Upper lobe of left lung (tissue), 6 donors: ENCODE results near the gene IGSF21. TPM values are rescaled to one million over a fixed set of nuclear protein-coding genes. Genes with fewer than 3 reads are reported as not detected.

Source experiments
- ATAC-seq, 2 donors: fragments of 200-7000 bp; cut with Tn5 transposase; one replicate each; pipeline ENCODE4 v1.9.1; 2022; ENCODE audit warnings: mild to moderate bottlenecking in 2 of 2, moderate library complexity in 2 of 2; ENCODE audit not compliant: low FRiP score in 2 of 2
- DNase-seq, 2 donors: peaks; one replicate each; pipeline ENCODE4 v3.0.0-alpha.2; 2019 to 2020
- H3K27ac ChIP-seq, 4 donors: fragments of 200-600 bp; sonication (generic); one replicate each; pipeline ENCODE4 v1.5.1; 2016 to 2019
- H3K27me3 ChIP-seq, 4 donors: fragments of 200-600 bp; sonication (generic); one replicate each; pipeline ENCODE4 v1.5.1; 2017 to 2019
- H3K36me3 ChIP-seq, 4 donors: fragments of 200-600 bp; sonication (generic); one replicate each; pipeline ENCODE4 v1.5.1; 2016 to 2019
- H3K4me1 ChIP-seq, 4 donors: fragments of 200-600 bp; sonication (generic); one replicate each; pipeline ENCODE4 v1.5.1; 2018 to 2019
- H3K4me3 ChIP-seq, 4 donors: fragments of 200-600 bp; sonication (generic); one replicate each; pipeline ENCODE4 v1.5.1; 2017 to 2019; ENCODE audit warnings: mild to moderate bottlenecking in 2 of 4, moderate library complexity in 1 of 4
- H3K9me3 ChIP-seq, 4 donors: fragments of 200-600 bp; sonication (generic); one replicate each; pipeline ENCODE4 v1.5.1; 2018 to 2019
- EP300 ChIP-seq, 4 donors: sonication (generic); formaldehyde crosslinking; IDR thresholded peaks; one replicate each; pipeline ENCODE4 v1.5.1; 2017; ENCODE audit warnings: antibody characterized with exemption in 4 of 4, control low read depth in 2 of 4
- POLR2A ChIP-seq, 4 donors: fragments of 450-650 bp; IDR thresholded peaks; one replicate each; pipeline ENCODE4 v1.5.1; 2016 to 2017; ENCODE audit warnings: antibody characterized with exemption in 4 of 4, mild to moderate bottlenecking in 2 of 4
- POLR2AphosphoS5 ChIP-seq, 2 donors: sonication (generic); formaldehyde crosslinking; IDR thresholded peaks; one replicate each; pipeline ENCODE4 v1.5.1; 2017; ENCODE audit warnings: antibody characterized with exemption in 2 of 2
- WGBS, 2 donors: methylation state at CpG; one replicate each; pipeline ENCODE4 v1.1.5; 2017 to 2018; 5-methylcytosine and 5-hydroxymethylcytosine counted together
- total RNA-seq, 6 donors: library from RNA; depleted of rRNA in 4 of 6; stranded (reverse); fragments of >200 nt in 4 of 6; gene quantifications; one replicate each; pipeline versions ENCODE4 v1.1.0 to v1.2.1, GENCODE V29; 2016 to 2021
- TF ChIP-seq, protein P1 (sequence below), 6 experiments: fragments of 450-650 bp in 4 of 6; fragments of 200-600 bp in 2 of 6; sonication (generic) in 2 of 6; IDR thresholded peaks; one replicate each; pipeline ENCODE4 v1.5.1; 2016 to 2019; ENCODE audit warnings: antibody characterized with exemption in 6 of 6
- donor health status: DM: no; HTN: no; CAD: no; lungs with moderate emphysema.
- donor health status: DM: no; HTN: yes; CAD: no; lungs with severe emphysema.

The IGSF21 gene
- total RNA-seq, 6 donors from 2014 or later, result 1.1 to 2.9 (median 2.0) TPM; not detected in 1

DNA sequence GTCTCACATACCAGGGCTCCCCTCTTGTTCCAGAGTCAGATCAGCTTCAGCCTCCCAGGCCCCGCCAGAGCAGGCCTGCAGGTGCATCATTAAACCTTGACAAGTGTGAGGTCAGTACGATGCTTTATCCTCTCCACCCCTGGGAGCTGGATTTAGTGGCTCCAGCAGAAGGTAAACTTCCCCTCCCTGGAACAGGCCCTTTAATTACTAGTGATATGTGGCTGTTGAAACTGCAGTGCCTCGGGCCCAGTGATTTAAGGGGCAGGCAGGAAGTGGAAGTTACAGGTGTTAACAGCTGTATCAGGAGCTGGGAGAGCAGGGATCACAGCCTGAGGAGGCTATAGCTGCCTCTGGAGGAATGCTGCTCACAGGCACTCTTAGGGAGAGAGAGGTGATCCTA lies 240.8 kb downstream of the IGSF21 start:
- no peak overlapping the region for H3K4me3 ChIP-seq

GRCh38 chr1:18350747-18351146 lies 243.1 kb downstream of the IGSF21 start:
- peaks cover 0 to 6% (median 0%) of the 10 kb centered on the region in 4 donors for H3K4me1 ChIP-seq
- no peak overlapping the region for H3K27ac ChIP-seq
- no peak overlapping the region for H3K4me3 ChIP-seq
- H3K36me3 ChIP-seq, result no peaks in the 10 kb centered on the region
- DNase-seq (peak in 1 of 2 donors; percentile 30), ATAC-seq (peak in 1 of 2 donors; percentile 13)
- WGBS, 2 donors, result 64 to 65% methylated on average over 18 of the region's 18 CpGs
- H3K9me3 ChIP-seq, result no peaks in the 10 kb centered on the region
- TF ChIP-seq, protein P1, sequence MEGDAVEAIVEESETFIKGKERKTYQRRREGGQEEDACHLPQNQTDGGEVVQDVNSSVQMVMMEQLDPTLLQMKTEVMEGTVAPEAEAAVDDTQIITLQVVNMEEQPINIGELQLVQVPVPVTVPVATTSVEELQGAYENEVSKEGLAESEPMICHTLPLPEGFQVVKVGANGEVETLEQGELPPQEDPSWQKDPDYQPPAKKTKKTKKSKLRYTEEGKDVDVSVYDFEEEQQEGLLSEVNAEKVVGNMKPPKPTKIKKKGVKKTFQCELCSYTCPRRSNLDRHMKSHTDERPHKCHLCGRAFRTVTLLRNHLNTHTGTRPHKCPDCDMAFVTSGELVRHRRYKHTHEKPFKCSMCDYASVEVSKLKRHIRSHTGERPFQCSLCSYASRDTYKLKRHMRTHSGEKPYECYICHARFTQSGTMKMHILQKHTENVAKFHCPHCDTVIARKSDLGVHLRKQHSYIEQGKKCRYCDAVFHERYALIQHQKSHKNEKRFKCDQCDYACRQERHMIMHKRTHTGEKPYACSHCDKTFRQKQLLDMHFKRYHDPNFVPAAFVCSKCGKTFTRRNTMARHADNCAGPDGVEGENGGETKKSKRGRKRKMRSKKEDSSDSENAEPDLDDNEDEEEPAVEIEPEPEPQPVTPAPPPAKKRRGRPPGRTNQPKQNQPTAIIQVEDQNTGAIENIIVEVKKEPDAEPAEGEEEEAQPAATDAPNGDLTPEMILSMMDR (IDR thresholded peaks at IDR 0.05), result no peak
- TF ChIP-seq POLR2AphosphoS5 (IDR thresholded peaks at IDR 0.05) (no peak), POLR2A (IDR thresholded peaks at IDR 0.05) (no peak), EP300 (IDR thresholded peaks at IDR 0.05) (no peak)
- no peaks in the 10 kb centered on the region for H3K27me3 ChIP-seq

More for the DNA sequence above, 240.8 kb downstream of the IGSF21 start:
- no peak for DNase-seq
- WGBS, 2 donors, result 0 to 47% methylated on average over 1 to 3 of the region's 3 CpGs
- no peak for TF ChIP-seq POLR2A (IDR thresholded peaks at IDR 0.05)
- no peak for TF ChIP-seq POLR2AphosphoS5 (IDR thresholded peaks at IDR 0.05)
- TF ChIP-seq, protein P1 (IDR thresholded peaks at IDR 0.05), result no peak
- no peak for TF ChIP-seq EP300 (IDR thresholded peaks at IDR 0.05)
- no peak for ATAC-seq
- H3K36me3 ChIP-seq, result no peaks in the 10 kb centered on the region
- no peak overlapping the region for H3K27ac ChIP-seq
- no peaks in the 10 kb centered on the region for H3K4me1 ChIP-seq
- H3K27me3 ChIP-seq, result no peaks in the 10 kb centered on the region
- no peaks in the 10 kb centered on the region for H3K9me3 ChIP-seq

DNA sequence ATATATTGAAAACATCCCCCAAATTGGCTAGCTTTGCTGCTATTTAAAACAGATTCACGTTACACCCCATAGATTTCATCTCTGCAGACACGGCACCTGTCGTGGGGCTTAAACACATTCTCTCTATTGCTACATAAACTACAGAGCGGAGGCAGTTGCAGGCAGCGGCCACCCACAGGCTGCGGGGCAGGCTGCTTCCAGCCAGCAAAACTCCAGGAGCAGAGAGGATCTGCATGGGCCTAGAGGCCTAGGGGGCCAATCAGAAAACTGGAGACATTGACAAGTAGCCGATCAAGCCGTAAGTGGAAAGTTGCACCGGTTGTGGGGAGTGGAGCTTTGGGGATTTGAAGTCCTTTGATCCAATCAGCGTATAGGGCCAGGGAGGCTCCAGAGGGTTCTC lies 244.1 kb downstream of the IGSF21 start:
- Histone ChIP-seq H3K36me3 (no peaks in the 10 kb centered on the region), H3K27me3 (no peaks in the 10 kb centered on the region), H3K4me1 (peaks cover 0 to 6% (median 0%) of the 10 kb centered on the region in 4 donors), H3K9me3 (no peaks in the 10 kb centered on the region), H3K27ac (no peak overlapping the region), H3K4me3 (no peak overlapping the region)
- ATAC-seq, result no peak
- DNase-seq, result peak in 1 of 2 donors; percentile 39
- 69 to 77% methylated on average over 8 to 10 of the region's 10 CpGs for WGBS, 2 donors
- TF ChIP-seq POLR2AphosphoS5 (IDR thresholded peaks at IDR 0.05) (no peak), EP300 (IDR thresholded peaks at IDR 0.05) (no peak), POLR2A (IDR thresholded peaks at IDR 0.05) (no peak)
- TF ChIP-seq, protein P1 (IDR thresholded peaks at IDR 0.05), result no peak

GRCh38 chr1:18352636-18353265 lies 245.2 kb downstream of the IGSF21 start:
- no peaks in the 10 kb centered on the region for H3K27me3 ChIP-seq
- H3K4me1 ChIP-seq, result peaks cover 0 to 6% (median 0%) of the 10 kb centered on the region in 4 donors
- no peak overlapping the region for H3K27ac ChIP-seq
- no peaks in the 10 kb centered on the region for H3K9me3 ChIP-seq
- no peak overlapping the region for H3K4me3 ChIP-seq
- no peak for ATAC-seq
- WGBS, 2 donors, result 49 to 53% methylated on average over 7 to 17 of the region's 17 CpGs
- TF ChIP-seq POLR2AphosphoS5 (IDR thresholded peaks at IDR 0.05) (no peak), EP300 (IDR thresholded peaks at IDR 0.05) (no peak), POLR2A (IDR thresholded peaks at IDR 0.05) (no peak)
- TF ChIP-seq, protein P1 (IDR thresholded peaks at IDR 0.05), result no peak
- no peaks in the 10 kb centered on the region for H3K36me3 ChIP-seq
- DNase-seq, result peak in 1 of 2 donors; percentile 46

GRCh38 chr1:18353528-18353927 lies 245.9 kb downstream of the IGSF21 start:
- no peaks in the 10 kb centered on the region for H3K36me3 ChIP-seq
- H3K9me3 ChIP-seq, result no peaks in the 10 kb centered on the region
- H3K4me3 ChIP-seq, result no peak overlapping the region
- no peaks in the 10 kb centered on the region for H3K27me3 ChIP-seq
- no peak overlapping the region for H3K27ac ChIP-seq
- TF ChIP-seq POLR2A (IDR thresholded peaks at IDR 0.05) (no peak), EP300 (IDR thresholded peaks at IDR 0.05) (no peak), POLR2AphosphoS5 (IDR thresholded peaks at IDR 0.05) (no peak)
- TF ChIP-seq, protein P1 (IDR thresholded peaks at IDR 0.05), result no peak
- no peak for ATAC-seq
- peaks cover 0 to 6% (median 0%) of the 10 kb centered on the region in 4 donors for H3K4me1 ChIP-seq
- no peak for DNase-seq
- WGBS, 2 donors, result 91 to 100% methylated on average over 1 of the region's 1 CpG
